Measurements from ENCODE around the gene TRIM29.

TRIM29 gene

GRCh38 chr11:120137187-120137610, 714 bp downstream of the TRIM29 start:
- DNase-seq = no peak

- no peak for DNase-seq
Observed at GRCh38 chr11:120136356-120136755, 1.6 kb downstream of the TRIM29 start.

- no peak for DNase-seq
Observed at GRCh38 chr11:120135838-120136237, 2.1 kb downstream of the TRIM29 start.

- DNase-seq = no peak
Observed at GRCh38 chr11:120134931-120135228, 3.0 kb downstream of the TRIM29 start.

GRCh38 chr11:120134106-120134930, 3.6 kb downstream of the TRIM29 start:
- no peak for DNase-seq

- no peak for DNase-seq
Observed at GRCh38 chr11:120133216-120134105, 4.5 kb downstream of the TRIM29 start.

- no peak for DNase-seq
Observed at GRCh38 chr11:120132645-120133185, 5.2 kb downstream of the TRIM29 start.

GRCh38 chr11:120131941-120132644, 5.8 kb downstream of the TRIM29 start:
- no peak for DNase-seq

GRCh38 chr11:120130991-120131760, 6.7 kb downstream of the TRIM29 start:
- no peak for DNase-seq

- DNase-seq = no peak
Observed at GRCh38 chr11:120130176-120130980, 7.5 kb downstream of the TRIM29 start.

- DNase-seq = no peak
Observed at GRCh38 chr11:120129570-120129969, 8.3 kb downstream of the TRIM29 start.

- no peak for DNase-seq
Observed at GRCh38 chr11:120128392-120129119, 9.4 kb downstream of the TRIM29 start.

GRCh38 chr11:120127236-120127635, 10.7 kb downstream of the TRIM29 start:
- DNase-seq = no peak

- no peak for DNase-seq
Observed at GRCh38 chr11:120126620-120127019, 11.3 kb downstream of the TRIM29 start.

GRCh38 chr11:120125509-120125908, 12.4 kb downstream of the TRIM29 start:
- no peak for DNase-seq

- DNase-seq = no peak
Observed at GRCh38 chr11:120125024-120125423, 12.9 kb downstream of the TRIM29 start.

GRCh38 chr11:120124355-120124754, 13.6 kb downstream of the TRIM29 start:
- no peak for DNase-seq

GRCh38 chr11:120123946-120124345, 14.0 kb downstream of the TRIM29 start:
- no peak for DNase-seq

GRCh38 chr11:120122924-120123683, 14.8 kb downstream of the TRIM29 start:
- no peak for DNase-seq

- no peak for DNase-seq
Observed at GRCh38 chr11:120121914-120122473, 15.9 kb downstream of the TRIM29 start.

Data from activated CD4-positive, alpha-beta T cell treated with anti-CD3 and anti-CD28 coated beads for 48 hours (primary cell).